ENCODE data around the gene GFRA4. TPM values are rescaled to one million over a fixed set of nuclear protein-coding genes. Genes with fewer than 3 reads are reported as not detected.

Gene GFRA4, protein sequence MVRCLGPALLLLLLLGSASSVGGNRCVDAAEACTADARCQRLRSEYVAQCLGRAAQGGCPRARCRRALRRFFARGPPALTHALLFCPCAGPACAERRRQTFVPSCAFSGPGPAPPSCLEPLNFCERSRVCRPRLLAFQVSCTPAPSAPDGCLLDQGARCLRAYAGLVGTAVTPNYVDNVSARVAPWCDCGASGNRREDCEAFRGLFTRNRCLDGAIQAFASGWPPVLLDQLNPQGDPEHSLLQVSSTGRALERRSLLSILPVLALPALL
- total RNA-seq (not detected), polyA plus RNA-seq (not detected)

DNA sequence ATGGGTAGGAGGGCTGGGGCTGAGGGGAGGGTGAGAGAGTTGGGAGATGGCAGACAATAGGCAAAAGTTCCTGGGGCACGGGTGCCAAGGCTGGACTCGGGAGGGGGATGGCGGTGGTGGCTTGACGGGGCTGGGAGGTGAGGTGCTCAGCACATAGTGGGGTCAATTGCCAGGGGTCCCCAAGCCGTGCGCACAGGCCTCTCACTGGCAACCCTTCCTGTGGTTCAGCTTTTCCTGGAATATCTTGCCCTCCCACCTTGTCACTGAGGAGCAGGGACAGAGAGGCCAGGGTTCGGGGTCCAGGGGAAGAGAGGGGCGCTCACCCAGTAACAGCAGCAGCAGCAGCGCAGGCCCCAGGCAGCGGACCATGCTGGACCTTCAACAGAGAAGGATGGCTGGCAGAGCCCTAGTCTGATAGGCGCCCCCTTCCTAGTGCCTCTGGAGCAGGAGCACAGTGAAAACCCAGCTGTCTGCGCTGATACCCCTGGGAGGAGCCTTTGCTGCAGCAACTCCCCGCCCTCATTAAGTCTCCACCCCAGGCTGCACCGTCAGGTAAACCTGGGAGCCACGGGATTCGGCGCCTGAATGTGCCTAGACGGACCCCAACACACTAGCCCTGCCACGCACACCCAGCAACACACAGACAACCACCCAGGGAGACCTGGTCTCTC, at the start of gene GFRA4:
Gene GFRA4, minus strand, starts transcription at position 369 of the 671 bp plus-strand sequence. Its CDS starts 0 bp downstream, at position 369.
- WGBS, result 70% methylated on average over 19 of the region's 19 CpGs
- DNase-seq (ENCODE audit: extremely low spot score), result no peak
- Histone ChIP-seq H3K4me3 (ENCODE audit: low read depth, low read length) (no peak within 1 kb of the TSS), H3K36me3 (ENCODE audit: insufficient read depth) (no peaks in the 10 kb centered on the region), H3K4me1 (ENCODE audit: insufficient read depth) (no peaks in the 10 kb centered on the region), H3K27ac (ENCODE audit: low read depth) (no peak within 1 kb of the TSS)

DNA sequence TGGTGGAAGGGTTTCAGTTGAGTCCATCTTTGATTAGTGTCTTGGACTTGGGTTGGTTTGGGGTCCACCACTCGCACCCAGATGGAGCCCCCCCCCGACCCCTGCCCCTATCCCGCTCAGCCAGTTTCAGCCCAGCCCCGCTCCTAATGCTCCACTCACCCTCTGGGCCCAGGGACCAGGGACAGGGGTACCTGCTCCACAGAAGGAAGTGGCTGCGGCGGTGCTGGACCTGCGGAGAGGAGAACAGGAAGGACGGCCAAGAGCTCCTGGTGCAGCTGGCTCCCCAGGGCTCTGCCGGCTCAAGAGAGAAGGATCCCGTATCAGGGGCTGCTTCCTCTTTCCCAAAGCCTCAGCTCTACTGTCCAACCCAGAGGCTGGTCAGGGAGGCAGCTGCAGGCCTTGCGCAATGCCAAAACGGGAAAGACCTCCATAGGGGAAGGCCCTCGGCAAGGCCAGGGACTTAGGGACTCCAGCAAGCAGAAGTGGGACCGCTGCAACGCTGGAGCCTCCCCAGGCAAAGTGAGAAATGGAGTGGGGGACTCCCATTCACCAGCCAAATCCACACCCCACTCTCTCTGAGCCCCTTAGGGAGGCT, 49.2 kb upstream of the GFRA4 start, which contains the start of gene SIGLEC1:
Gene SIGLEC1, minus strand, starts transcription at position 322 of the 595 bp plus-strand sequence. CDS start 5,472 bp downstream, outside the sequence.
- H3K36me3 ChIP-seq (ENCODE audit: insufficient read depth), result no peaks in the 10 kb centered on the region
- H3K27ac ChIP-seq (ENCODE audit: low read depth), result no peak within 1 kb of the TSS
- 83% methylated on average over 15 of the region's 15 CpGs for WGBS
- no peak for DNase-seq (ENCODE audit: extremely low spot score)
- H3K4me1 ChIP-seq (ENCODE audit: insufficient read depth), result no peaks in the 10 kb centered on the region
- no peak within 1 kb of the TSS for H3K4me3 ChIP-seq (ENCODE audit: low read depth, low read length)

GRCh38 chr20:3711484-3711941, 48.3 kb upstream of the GFRA4 start:
- 69% methylated on average over 4 of the region's 4 CpGs for WGBS

DNA sequence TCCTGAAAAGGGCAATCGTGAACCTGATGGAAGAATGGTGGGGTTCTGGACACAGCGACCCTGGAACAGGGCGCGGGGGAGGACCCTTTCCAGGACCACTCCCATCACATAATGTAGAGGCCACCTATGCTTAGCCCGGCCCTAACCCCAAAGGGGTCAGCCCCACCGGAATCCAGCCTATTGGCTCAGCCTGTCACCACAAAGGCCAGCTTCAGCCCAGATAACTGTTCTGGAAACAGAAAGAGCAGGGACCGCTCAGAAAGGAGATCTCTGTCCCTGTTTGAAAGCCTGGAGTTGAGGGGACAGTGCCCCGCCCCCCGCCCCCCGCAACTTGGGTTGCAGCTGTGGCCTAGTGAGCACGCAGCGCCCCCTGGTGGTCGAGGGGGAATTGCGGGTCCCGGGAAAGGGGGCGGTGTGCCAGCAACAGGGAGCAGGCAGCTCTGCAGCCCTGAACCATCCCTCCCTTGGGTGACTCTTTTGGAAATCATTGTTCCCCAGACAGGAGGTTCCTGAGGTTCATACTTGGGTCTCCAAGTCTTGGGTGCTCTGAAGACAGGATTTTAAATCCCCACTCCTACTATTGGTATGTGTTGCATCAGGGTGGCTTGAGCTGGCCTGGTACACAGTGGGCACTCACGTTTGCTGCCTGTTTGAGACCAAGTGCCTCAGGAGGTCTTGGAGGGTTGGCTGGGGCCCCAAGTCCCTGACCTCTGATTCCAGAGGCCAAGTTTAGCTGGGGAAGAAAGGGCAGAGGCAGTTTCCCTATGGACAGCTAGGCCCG, 47.7 kb upstream of the GFRA4 start:
- WGBS, result 31% methylated on average over 18 of the region's 18 CpGs
- no peaks in the 10 kb centered on the region for H3K36me3 ChIP-seq (ENCODE audit: insufficient read depth)
- H3K4me1 ChIP-seq (ENCODE audit: insufficient read depth), result no peaks in the 10 kb centered on the region
- no peak for DNase-seq (ENCODE audit: extremely low spot score)
- H3K4me3 ChIP-seq (ENCODE audit: low read depth, low read length), result no peak overlapping the region
- no peak overlapping the region for H3K27ac ChIP-seq (ENCODE audit: low read depth)

More at GRCh38 chr20:3711484-3711941, 48.3 kb upstream of the GFRA4 start:
- no peak for DNase-seq (ENCODE audit: extremely low spot score)
- Histone ChIP-seq H3K27ac (ENCODE audit: low read depth) (no peak overlapping the region), H3K4me3 (ENCODE audit: low read depth, low read length) (no peak overlapping the region), H3K4me1 (ENCODE audit: insufficient read depth) (no peaks in the 10 kb centered on the region), H3K36me3 (ENCODE audit: insufficient read depth) (no peaks in the 10 kb centered on the region)

GRCh38 chr20:3710011-3710466, 46.8 kb upstream of the GFRA4 start:
- no peak for DNase-seq (ENCODE audit: extremely low spot score)
- Histone ChIP-seq H3K4me3 (ENCODE audit: low read depth, low read length) (no peak overlapping the region), H3K27ac (ENCODE audit: low read depth) (no peak overlapping the region), H3K36me3 (ENCODE audit: insufficient read depth) (no peaks in the 10 kb centered on the region), H3K4me1 (ENCODE audit: insufficient read depth) (no peaks in the 10 kb centered on the region)
- 63% methylated on average over 6 of the region's 6 CpGs for WGBS

GRCh38 chr20:3707508-3707899, 44.3 kb upstream of the GFRA4 start:
- H3K27ac ChIP-seq (ENCODE audit: low read depth), result no peak overlapping the region

GRCh38 chr20:3706774-3707507, 43.7 kb upstream of the GFRA4 start:
- no peak overlapping the region for H3K27ac ChIP-seq (ENCODE audit: low read depth)

More at GRCh38 chr20:3707508-3707899, 44.3 kb upstream of the GFRA4 start:
- DNase-seq (ENCODE audit: extremely low spot score), result no peak
- H3K4me3 ChIP-seq (ENCODE audit: low read depth, low read length), result no peak overlapping the region
- 95% methylated on average over 3 of the region's 3 CpGs for WGBS
- H3K36me3 ChIP-seq (ENCODE audit: insufficient read depth), result no peaks in the 10 kb centered on the region
- no peaks in the 10 kb centered on the region for H3K4me1 ChIP-seq (ENCODE audit: insufficient read depth)

DNA sequence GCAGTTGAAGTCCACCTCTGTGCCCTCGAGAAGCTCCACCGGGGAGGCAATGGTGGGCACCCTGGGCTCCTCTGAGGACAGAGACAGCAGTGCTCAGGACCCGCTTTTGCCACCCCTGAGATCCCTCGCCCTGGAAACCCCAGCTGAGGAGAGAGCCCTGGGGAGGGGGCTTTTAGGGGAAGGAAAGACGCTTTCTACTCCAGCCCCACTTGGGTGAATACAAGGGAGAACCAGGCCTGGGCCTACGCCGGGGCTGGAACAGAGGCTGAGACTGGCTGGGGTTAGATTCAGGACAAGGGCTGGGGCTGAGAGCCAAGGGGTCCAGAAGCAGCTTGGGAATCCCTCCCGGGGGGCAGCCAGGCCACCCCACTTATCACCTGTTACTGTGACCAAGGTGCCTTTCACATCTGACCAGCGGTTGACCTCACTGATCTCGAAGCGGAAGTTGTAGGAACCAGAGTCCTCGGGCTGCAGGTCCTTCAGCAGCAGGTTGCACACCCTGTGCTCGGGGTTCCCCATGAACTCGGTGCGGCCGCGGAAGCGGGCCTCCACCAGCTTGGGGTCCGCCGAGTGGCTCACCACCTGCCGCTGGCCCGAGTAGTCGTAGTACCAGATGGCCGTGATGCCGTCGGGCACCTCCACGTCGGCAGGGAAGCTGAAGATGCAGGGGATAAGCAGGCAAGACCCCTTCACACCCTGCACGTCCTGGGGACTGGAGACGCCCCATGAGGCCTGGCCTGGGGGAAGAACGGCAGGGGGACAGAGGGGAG, 43.0 kb upstream of the GFRA4 start:
- Histone ChIP-seq H3K36me3 (ENCODE audit: insufficient read depth) (no peaks in the 10 kb centered on the region), H3K4me3 (ENCODE audit: low read depth, low read length) (no peak overlapping the region), H3K27ac (ENCODE audit: low read depth) (no peak overlapping the region), H3K4me1 (ENCODE audit: insufficient read depth) (no peaks in the 10 kb centered on the region)
- WGBS, result 95% methylated on average over 31 of the region's 31 CpGs
- no peak for DNase-seq (ENCODE audit: extremely low spot score)

More at GRCh38 chr20:3706774-3707507, 43.7 kb upstream of the GFRA4 start:
- H3K36me3 ChIP-seq (ENCODE audit: insufficient read depth), result no peaks in the 10 kb centered on the region
- WGBS, result 79% methylated on average over 10 of the region's 10 CpGs
- H3K4me1 ChIP-seq (ENCODE audit: insufficient read depth), result no peaks in the 10 kb centered on the region
- no peak for DNase-seq (ENCODE audit: extremely low spot score)
- no peak overlapping the region for H3K4me3 ChIP-seq (ENCODE audit: low read depth, low read length)

GRCh38 chr20:3705491-3705969, 42.3 kb upstream of the GFRA4 start:
- H3K36me3 ChIP-seq (ENCODE audit: insufficient read depth), result no peaks in the 10 kb centered on the region
- no peak overlapping the region for H3K27ac ChIP-seq (ENCODE audit: low read depth)
- 78% methylated on average over 14 of the region's 14 CpGs for WGBS
- DNase-seq (ENCODE audit: extremely low spot score), result no peak
- H3K4me3 ChIP-seq (ENCODE audit: low read depth, low read length), result no peak overlapping the region
- no peaks in the 10 kb centered on the region for H3K4me1 ChIP-seq (ENCODE audit: insufficient read depth)

DNA sequence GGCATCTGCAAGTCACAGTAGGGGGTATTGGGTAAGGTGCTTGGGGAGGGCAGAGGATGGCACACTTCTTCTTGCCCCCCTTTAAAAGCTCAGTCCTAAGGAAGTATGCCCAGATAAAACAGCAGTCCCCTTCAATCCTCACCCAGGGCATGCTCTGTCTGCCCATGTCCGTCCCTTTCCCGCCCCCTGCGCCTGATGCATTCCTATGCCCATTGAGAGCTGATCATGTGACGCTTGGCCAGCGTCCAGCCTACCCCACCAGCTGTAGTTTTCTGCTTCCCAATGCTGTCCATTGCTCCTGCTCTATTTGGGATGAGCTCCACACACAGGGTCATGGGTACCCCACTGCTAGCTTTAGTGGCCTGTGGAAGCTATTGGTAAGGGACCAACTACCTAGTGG, 40.9 kb upstream of the GFRA4 start:
- 77% methylated on average over 5 of the region's 5 CpGs for WGBS
- Histone ChIP-seq H3K36me3 (ENCODE audit: insufficient read depth) (no peaks in the 10 kb centered on the region), H3K27ac (ENCODE audit: low read depth) (no peak overlapping the region), H3K4me1 (ENCODE audit: insufficient read depth) (no peaks in the 10 kb centered on the region), H3K4me3 (ENCODE audit: low read depth, low read length) (no peak overlapping the region)
- no peak for DNase-seq (ENCODE audit: extremely low spot score)

DNA sequence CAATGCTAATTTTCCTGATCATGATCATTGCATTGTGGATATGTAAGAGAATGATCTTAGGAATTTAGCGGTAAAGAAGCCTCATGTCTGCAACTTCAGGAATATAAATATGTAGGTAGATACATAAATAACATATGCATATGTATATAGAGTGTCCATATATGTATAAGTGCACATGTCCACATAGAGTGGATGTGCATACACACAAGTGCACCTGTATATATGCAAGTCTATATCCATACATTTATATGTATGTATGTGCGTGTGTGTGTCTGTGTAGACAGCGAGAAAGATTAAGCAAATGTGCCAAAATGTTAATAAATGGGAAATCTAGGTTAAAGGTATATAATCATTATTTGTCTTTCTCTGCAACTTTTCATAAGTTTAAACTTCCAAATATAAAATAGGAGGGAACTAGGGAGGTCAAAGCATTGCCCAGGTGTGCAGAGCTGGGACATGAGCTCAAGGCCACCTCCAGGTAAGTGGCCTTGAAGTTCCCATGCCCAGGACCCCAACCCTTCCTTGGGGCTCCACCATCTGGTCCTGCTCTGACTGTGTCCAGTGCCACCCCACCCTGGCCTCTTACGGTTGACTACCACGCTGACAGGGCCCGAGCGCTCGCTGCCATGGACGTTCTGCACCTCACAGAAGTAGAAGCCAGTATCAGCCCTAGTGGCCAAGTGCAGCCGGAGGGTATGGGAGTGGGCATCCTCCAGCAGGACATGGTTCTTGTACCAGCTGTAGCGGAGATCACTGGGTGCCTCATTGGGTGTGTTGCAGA, 39.6 kb upstream of the GFRA4 start:
- Histone ChIP-seq H3K36me3 (ENCODE audit: insufficient read depth) (no peaks in the 10 kb centered on the region), H3K4me3 (ENCODE audit: low read depth, low read length) (no peak overlapping the region), H3K27ac (ENCODE audit: low read depth) (no peak overlapping the region), H3K4me1 (ENCODE audit: insufficient read depth) (no peaks in the 10 kb centered on the region)
- DNase-seq (ENCODE audit: extremely low spot score), result no peak
- 94% methylated on average over 11 of the region's 11 CpGs for WGBS

Measured in urinary bladder (tissue), 4 donors.